GM13976 (cell line): ENCODE measurements around the gene EPC1.
"Not testable (repeated sequence)": the region's sequence is repeated elsewhere in the genome, so short reads cannot be mapped to it uniquely, and the experiment has no call there.

Experiments
- DNase-seq: peaks from one replicate; pipeline ENCODE4 v3.0.0; 2012; ENCODE audit warnings: low spot score
- in situ Hi-C: fragments of 300-500 bp; cut with MboI; formaldehyde crosslinking; loops from one replicate; pipeline ENCODE4 v1.12.0; 2022; ENCODE audit warnings: low sequenced_read_pairs, mixed read lengths, inconsistent platforms; ENCODE audit not compliant: unreplicated experiment
- TF ChIP-seq, protein P1 (sequence below): IDR thresholded peaks from 2 replicates; pipeline ENCODE4 v1.5.1; 2012; ENCODE audit warnings: borderline replicate concordance, mild to moderate bottlenecking; ENCODE audit not compliant: insufficient read depth; ENCODE audit errors: extremely low read depth, missing control alignments, control extremely low read depth

Gene EPC1

DNA sequence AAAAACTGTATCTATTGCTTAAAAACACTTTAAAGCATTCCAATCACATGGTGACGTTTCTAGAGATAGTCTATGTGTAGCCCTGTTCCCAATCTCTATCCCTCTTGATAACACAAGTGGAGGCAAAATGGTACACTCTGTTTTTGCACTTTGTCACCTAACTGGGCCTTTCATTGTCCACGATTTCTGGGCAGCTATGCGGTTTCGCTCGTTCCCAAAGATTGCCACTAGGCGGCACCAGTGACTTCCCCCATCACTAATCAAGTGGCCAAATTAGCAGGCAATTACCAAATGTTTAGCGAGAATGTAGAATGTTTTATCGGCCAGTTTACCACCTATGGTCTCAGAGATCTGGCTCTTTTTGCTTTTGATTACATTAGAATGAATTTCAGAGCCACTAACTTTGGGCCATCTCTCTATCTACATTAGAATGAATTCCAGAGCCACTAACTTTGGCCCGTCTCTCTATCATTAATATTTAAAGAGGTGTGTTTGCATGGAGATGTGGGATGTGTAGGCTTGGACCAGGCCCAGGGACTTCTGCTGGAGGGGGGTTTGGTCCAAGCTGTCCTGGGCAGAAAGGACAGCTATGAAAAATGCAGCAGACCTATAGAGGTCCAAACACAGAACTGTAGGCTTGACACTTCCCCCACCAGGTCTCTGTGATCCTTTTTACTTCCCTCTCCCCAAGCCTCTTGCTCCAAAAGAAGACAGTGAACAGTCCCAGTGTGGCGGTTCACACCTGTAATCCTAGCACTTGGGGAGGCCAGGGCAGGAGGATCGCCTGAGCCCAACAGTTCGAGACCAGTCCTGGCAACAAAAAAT lies 90.1 kb downstream of the EPC1 start:
- TF ChIP-seq, protein P1, sequence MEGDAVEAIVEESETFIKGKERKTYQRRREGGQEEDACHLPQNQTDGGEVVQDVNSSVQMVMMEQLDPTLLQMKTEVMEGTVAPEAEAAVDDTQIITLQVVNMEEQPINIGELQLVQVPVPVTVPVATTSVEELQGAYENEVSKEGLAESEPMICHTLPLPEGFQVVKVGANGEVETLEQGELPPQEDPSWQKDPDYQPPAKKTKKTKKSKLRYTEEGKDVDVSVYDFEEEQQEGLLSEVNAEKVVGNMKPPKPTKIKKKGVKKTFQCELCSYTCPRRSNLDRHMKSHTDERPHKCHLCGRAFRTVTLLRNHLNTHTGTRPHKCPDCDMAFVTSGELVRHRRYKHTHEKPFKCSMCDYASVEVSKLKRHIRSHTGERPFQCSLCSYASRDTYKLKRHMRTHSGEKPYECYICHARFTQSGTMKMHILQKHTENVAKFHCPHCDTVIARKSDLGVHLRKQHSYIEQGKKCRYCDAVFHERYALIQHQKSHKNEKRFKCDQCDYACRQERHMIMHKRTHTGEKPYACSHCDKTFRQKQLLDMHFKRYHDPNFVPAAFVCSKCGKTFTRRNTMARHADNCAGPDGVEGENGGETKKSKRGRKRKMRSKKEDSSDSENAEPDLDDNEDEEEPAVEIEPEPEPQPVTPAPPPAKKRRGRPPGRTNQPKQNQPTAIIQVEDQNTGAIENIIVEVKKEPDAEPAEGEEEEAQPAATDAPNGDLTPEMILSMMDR = peak; percentile 88
- in situ Hi-C loops = loop anchor here (10.0 kb wide), 1 partner anchor 88 kb away; the partner anchor contains the start of gene EPC1
- DNase-seq = peak; percentile 79

DNA sequence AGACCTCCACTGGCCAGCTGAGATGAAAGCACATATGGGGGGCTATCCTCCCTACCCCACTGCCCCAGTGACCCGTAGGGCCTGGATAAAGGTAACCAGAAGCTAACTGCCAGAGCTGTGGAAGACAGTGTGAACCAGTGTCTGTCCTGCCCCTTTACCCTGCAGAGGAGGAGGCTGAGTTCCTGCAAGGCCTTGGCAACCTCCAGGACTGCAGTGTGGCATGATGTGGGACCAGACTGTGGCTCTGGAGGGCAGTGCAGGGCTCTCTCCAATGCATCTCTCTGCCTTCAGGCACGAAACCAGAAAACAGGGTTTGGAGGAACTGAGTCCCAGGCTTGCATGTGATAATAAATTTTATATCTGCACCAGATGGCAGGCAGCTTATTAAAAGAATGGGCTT lies 93.1 kb downstream of the EPC1 start:
- TF ChIP-seq, protein P1 = no peak
- in situ Hi-C loops = loop anchor here (10.0 kb wide), 1 partner anchor 91 kb away; the partner anchor contains the start of gene EPC1
- DNase-seq = no peak

DNA sequence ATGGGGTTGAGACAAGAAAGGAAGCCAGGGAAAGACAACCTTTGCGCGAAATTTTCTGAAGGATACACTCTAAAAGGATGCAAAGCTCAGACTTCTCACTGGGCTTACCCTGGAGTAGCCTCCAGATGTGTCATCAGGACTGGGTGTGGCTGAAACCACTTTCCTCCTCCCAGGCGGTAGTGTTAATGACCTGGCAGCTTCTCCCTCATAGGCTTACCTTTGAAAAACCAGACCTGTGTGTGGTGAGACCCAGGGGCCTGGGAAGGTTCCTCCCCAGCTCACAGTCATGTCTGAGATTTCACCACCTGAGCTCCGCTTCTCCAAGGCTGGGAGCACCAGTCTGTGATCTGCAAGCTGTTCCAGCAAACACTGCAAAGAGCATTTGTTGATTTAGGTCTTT lies 93.7 kb downstream of the EPC1 start:
- in situ Hi-C loops = loop anchor here (10.0 kb wide), 1 partner anchor 92 kb away; the partner anchor contains the start of gene EPC1
- no peak for DNase-seq
- TF ChIP-seq, protein P1 = no peak

DNA sequence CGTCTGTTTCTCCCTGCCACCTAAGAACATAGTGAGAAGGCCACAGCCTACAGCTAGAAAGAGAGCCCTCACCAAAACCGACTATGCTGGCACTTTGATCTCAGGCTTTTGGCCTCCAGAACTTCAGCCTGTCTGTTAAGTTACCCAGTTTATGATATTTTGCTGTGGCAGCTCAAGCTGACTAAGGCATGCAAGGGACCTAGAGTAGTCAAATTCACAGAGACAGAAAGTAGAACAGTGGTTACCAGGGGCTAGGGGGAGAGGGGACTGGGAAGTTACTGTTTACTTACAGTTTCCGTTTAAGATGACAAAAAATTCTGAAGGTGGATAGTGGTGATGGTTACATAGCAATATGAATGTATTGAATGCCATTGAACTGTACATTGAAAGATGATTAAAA lies 96.5 kb downstream of the EPC1 start:
- in situ Hi-C loops = loop anchor here (10.0 kb wide), 1 partner anchor 94 kb away; the partner anchor contains the start of gene EPC1
- DNase-seq = not testable (repeated sequence)

DNA sequence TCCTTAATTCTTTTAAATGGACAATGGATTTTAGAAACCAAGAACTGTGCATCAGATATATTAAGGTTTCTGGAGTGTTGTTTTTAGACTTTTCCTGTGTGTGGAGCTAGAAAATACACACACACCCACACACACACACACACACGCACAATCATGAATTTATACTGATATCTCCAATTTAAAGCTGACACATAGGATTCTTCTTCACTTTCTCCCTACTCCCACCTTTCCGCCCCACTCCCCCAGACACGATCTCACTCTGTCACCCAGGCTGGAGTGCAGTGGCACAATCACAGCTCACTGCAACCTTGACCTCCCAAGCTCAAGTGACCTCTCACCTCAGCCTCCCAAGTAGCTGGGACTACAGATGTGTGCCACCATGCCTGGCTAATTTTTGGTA lies 100.3 kb downstream of the EPC1 start:
- TF ChIP-seq, protein P1 = no peak
- in situ Hi-C loops = no loop called here
- DNase-seq = no peak

DNA sequence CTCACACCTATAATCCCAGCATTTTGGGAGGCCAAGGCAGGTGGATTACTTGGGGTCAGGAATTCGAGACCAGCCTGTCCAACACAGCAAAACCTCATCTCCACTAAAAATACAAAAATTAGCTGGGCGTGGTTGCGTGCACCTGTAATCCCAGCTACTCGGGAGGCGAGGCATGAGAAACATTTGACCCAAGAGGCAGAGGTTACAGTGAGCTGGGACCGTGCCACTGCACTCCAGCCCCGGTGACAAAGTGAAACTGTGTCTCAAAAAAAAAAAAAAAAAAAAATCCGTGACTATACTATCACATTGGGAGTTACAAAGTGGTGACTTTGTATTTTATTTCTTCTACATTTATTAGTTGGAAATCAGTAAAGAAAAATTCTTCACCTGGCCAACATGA lies 101.2 kb downstream of the EPC1 start:
- in situ Hi-C loops = no loop called here
- no peak for DNase-seq

More for the DNA sequence above, 101.2 kb downstream of the EPC1 start:
- TF ChIP-seq, protein P1 = no peak
